GM19468 (cell line): Measurements from ENCODE around the gene ZNF846.
"Not testable (repeated sequence)": the region's sequence is repeated elsewhere in the genome, so short reads cannot be mapped to it uniquely, and the experiment has no call there.

Experiments
- ATAC-seq: cut with Tn5 transposase; IDR thresholded peaks from one replicate; pipeline ENCODE4 v1.9.1; 2021; ENCODE audit warnings: mild to moderate bottlenecking, moderate library complexity, moderate number of reproducible peaks; ENCODE audit not compliant: unreplicated experiment; ENCODE audit errors: extremely low read depth

The ZNF846 gene

GRCh38 chr19:9768175-9769112 lies at the start of gene ZNF846:
Gene ZNF846 (minus strand): TSS chr19:9768738. CDS start chr19:9764950, 3,788 bp downstream.
- ATAC-seq, result peak; percentile 86

- peak; percentile 2 for ATAC-seq
These were observed 49.7 kb upstream of the ZNF846 start for GRCh38 chr19:9818175-9818733.

- no peak for ATAC-seq
These were observed 42.6 kb upstream of the ZNF846 start for GRCh38 chr19:9811139-9811538.

GRCh38 chr19:9808855-9809824 lies 40.6 kb upstream of the ZNF846 start:
- ATAC-seq, result no peak

GRCh38 chr19:9806803-9807202 lies 38.3 kb upstream of the ZNF846 start:
- no peak for ATAC-seq

- no peak for ATAC-seq
These were observed 33.4 kb upstream of the ZNF846 start for GRCh38 chr19:9801976-9802375.

GRCh38 chr19:9799162-9799561 lies 30.6 kb upstream of the ZNF846 start:
- no peak for ATAC-seq

- no peak for ATAC-seq
These were observed 29.3 kb upstream of the ZNF846 start for GRCh38 chr19:9797871-9798270.

GRCh38 chr19:9796113-9796773 lies 27.7 kb upstream of the ZNF846 start:
- ATAC-seq, result no peak

GRCh38 chr19:9793071-9793591 lies 24.6 kb upstream of the ZNF846 start:
- no peak for ATAC-seq

GRCh38 chr19:9792206-9793070 lies 23.9 kb upstream of the ZNF846 start:
- no peak for ATAC-seq

- no peak for ATAC-seq
These were observed 23.1 kb upstream of the ZNF846 start for GRCh38 chr19:9791552-9792205.

GRCh38 chr19:9791073-9791367 lies 22.5 kb upstream of the ZNF846 start:
- ATAC-seq, result not testable (repeated sequence)

- not testable (repeated sequence) for ATAC-seq
These were observed 21.0 kb upstream of the ZNF846 start for GRCh38 chr19:9789579-9789978.

- no peak for ATAC-seq
These were observed 20.5 kb upstream of the ZNF846 start for GRCh38 chr19:9789066-9789465.

GRCh38 chr19:9788604-9789003 lies 20.1 kb upstream of the ZNF846 start:
- not testable (repeated sequence) for ATAC-seq

GRCh38 chr19:9786819-9787218 lies 18.3 kb upstream of the ZNF846 start:
- no peak for ATAC-seq

- ATAC-seq, result no peak
These were observed 17.8 kb upstream of the ZNF846 start for GRCh38 chr19:9786342-9786741.
